HG03571 (cell line): ENCODE data around the gene PHLDB1.
"Not testable (repeated sequence)": the region's sequence is repeated elsewhere in the genome, so short reads cannot be mapped to it uniquely, and the experiment has no call there.

Experiments
- ATAC-seq: cut with Tn5 transposase; IDR thresholded peaks from one replicate; pipeline ENCODE4 v1.9.1; 2021; ENCODE audit not compliant: unreplicated experiment

Gene PHLDB1

GRCh38 chr11:118605116-118605867 lies 2.1 kb upstream of the PHLDB1 start:
- ATAC-seq = no peak

DNA sequence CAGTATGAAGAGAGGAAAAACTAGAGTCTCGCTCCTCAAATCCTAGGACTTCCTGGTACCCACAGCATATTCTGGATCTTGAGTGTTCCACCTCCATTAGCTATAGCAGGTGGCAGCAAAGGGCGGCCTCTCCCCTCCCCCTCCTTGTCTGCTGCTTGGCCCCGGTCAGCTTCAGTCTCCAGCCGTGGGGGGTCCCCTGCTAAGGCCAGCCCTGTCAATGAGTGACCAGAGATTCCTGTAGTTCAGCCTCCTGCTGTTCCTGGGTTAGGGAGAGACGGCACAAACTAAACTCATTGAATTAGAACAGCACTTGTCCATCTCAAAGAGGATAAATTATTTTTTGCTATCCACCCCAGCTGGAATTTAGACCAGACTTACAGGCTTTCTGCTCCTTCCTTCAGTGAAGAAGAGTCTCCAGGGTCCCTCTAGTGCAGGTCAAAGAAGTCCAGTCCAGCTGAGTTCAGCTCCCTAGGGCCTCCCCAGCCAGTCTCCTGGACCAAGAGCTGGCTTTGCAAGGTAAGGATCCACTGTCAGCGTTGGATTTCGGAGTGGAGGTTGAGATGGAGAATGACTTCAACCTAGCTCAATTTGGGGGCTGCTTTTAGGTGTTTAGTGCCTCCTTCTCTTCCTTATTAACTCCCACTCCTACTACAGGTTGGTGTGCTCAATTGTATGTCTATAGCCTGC lies 1.1 kb upstream of the PHLDB1 start:
- ATAC-seq = no peak

GRCh38 chr11:118606844-118607228 lies 579 bp upstream of the PHLDB1 start:
- no peak for ATAC-seq

DNA sequence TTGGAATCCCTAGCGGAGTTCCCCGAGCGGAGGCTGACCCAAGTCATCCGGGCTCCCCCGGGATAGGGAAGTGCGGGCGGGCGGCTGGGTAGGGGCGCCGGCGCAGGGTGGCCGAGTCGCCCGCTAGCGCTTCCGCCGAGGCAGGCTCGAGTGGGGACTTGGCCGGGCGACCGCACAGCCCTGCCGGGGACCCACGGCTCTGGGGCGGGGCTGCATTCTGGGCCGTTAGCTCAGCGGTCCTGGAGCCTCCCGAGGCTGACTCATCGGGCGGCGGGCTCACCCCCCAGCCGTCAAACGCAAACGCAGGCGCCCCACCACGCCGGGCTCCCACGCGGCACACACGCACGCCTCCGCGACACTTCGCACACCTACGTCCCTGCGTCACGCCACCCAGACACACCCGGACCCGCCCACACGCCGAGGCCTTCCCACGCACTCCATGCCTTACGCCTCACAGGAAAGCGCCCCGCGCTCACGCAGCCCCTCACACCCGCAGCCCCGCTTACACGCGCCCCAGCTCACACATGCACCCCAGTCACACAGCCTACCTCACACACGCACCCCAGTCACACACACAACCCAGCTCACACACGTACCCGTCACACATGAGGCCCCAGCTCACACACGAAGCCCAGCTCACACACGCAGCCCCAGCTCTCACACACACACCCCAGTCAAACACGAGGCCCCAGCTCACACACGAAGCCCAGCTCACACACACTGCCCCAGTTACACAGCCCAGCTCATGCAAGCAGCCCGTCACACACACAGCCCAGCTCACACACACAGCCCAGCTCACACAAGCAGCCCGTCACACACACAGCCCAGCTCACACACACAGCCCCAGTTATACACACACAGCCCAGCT lies 1.2 kb downstream of the PHLDB1 start:
- ATAC-seq = no peak

DNA sequence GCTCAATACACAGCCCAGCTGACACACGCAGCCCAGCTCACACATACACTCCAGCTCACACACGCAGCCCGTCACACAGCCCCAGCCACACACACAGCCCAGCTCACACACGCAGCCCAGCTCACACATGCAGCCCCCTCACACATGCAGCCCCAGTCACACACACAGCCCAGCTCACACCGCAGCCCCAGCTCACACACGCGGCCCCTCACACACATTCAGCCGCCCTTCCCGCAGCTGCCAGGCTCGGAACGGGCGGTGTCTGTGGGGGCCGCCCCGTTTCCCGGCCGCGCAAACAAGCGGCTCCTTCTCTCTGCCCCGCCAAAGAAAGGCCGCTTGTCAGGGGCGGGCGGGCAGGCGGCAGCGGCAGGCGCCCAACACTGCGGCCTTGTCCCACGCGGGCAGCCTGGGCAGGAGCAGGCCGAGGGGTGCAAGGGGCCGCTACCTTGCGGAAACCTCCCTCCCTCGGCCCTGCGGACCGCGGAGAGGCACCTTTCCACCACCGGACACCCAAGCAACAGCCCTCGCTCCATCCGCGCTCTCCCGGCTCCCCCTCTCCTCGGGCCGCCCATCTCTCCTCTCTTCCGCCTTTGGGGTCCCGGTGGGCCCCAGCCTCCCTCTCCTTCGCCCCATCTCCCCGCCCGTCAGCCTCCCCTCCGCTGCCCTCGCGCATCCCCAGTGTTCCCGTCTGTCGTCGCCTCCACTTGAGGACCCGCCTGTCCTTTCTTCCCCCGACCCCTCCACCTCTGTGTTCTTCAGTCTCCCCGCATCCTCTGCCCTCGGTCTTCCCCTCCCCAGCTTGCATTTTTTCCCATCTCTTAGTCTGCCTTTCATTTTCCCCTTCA lies 2.2 kb downstream of the PHLDB1 start:
- no peak for ATAC-seq

GRCh38 chr11:118610225-118610772 lies 2.9 kb downstream of the PHLDB1 start:
- no peak for ATAC-seq

- ATAC-seq = peak; percentile 51
Measured at GRCh38 chr11:118610773-118611432, 3.5 kb downstream of the PHLDB1 start.

DNA sequence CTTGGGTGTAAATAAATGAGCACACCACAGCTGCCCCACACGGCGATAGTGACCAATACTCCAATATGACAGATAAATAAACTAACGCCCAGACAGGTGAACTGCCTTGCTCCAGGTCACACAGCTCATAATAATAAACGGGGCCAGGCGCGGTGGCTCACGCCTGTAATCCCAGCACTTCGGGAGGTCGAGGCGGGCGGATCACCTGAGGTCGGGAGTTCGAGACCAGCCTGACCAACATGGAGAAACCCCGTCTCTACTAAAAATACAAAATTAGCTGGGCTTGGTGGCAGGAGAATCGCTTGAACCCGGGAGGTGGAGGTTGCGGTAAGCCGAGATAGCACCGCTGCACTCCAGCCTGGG lies 4.0 kb downstream of the PHLDB1 start:
- not testable (repeated sequence) for ATAC-seq

DNA sequence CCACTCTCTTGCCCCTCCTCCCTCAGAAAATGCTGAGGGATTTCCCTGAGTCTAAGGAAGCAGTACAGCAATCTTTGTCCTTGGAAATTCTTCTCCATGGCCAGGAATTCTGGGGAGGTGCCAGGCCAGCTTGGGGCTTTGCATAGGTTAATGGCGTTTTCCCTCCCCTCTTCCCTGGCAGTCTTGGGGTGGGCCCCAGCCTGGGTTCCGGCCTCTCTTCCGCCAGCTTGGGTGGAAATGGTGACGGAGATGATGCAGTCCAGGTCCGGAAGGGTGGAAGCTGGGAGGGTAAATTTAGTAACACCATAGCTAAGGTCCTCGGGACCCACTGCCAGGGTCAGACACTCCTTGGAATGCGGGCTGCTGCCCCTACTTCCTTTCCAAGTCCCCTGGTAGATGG lies 5.0 kb downstream of the PHLDB1 start:
- no peak for ATAC-seq

GRCh38 chr11:118614511-118614910 lies 7.1 kb downstream of the PHLDB1 start:
- ATAC-seq = no peak

- no peak for ATAC-seq
Measured at GRCh38 chr11:118615282-118615975, 8.0 kb downstream of the PHLDB1 start.

DNA sequence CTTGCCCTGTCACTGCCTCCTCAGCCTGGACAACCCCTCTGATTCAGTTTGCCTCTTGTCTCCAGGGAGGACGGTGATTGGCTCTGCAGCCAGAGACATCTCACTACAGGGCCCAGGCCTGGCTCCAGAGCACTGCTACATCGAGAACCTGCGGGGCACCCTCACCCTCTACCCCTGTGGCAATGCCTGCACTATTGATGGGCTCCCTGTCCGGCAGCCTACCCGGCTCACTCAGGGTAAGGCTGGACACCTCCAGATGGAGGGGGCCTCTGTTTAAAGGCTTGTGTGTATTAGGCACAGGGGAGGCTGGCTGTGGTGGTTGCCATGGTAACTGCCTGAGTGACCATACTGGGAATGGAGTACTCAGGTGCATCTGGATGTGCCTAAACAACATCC lies 8.6 kb downstream of the PHLDB1 start:
- ATAC-seq = no peak

GRCh38 chr11:118618115-118618990 lies 10.9 kb downstream of the PHLDB1 start:
- no peak for ATAC-seq

- ATAC-seq = no peak
Measured at GRCh38 chr11:118618991-118619375, 11.6 kb downstream of the PHLDB1 start.

GRCh38 chr11:118619444-118620197 lies 12.2 kb downstream of the PHLDB1 start:
- ATAC-seq = no peak

DNA sequence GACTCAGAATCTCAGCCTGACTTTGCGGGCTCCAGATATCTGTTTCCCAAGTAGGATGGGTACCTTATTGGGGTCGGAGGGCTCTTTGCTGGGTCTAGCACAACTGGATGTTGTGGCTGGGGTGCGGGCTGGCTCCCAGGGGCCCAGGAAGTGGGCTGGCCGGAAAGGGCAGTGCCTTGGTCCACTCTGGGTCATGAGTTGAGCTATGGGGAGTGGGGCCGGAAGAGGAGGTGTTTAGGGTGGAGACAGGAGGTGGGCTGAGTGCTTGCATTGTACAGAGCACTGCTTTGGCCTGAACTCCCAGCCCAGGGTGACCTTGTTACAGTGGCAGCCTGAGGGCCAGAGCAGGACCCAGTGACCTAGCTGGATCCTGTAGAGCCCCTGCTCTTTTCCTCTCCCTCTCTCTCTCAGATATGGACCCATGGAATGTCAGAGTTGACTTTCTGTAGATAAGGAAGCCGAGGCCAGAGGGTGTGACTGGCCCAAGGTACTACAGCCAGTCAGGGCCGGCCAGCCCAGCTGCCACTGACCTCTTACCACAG lies 13.2 kb downstream of the PHLDB1 start:
- no peak for ATAC-seq

DNA sequence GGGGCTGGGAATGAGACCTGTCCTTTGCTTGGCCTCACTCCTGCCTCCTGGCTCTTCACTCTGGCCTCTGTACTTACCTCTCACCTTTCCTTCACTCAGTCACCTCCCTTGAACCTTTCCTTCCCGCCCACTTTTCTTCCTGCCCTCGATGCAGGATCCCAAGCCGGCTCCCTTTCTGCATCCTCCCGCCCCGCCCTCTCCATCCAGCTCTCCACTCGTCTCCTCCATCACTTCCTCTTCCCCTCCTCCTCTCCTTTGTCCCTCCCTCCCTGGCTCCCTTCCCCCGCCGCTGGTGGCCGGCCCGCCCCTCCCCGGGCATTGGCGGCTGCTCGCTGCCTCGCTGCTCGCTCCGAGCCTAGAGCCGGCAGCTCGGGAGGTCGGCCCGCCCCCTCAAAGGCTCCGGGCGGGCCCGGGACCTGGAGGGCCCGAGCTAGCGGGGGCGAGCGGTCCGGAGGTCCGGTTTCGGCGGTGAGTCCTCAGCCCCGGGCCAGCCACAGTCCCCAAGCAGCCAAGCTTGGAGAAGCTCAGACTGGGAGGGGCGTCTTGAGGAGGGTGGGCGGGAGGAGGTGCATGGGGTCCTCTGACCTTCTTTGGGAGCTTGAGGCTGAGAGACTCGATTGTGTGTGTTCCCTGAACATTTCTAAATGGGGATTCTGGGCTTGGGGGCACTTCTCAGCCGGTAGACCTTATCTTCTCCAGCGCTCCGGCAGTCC lies 13.8 kb downstream of the PHLDB1 start:
- ATAC-seq = no peak
